Measurements from ENCODE around the gene UBL7. TPM values are rescaled to one million over a fixed set of nuclear protein-coding genes. Genes with fewer than 3 reads are reported as not detected.
A peak's percentile ranks its signal among the peaks of the same experiment; 100 is the strongest.

UBL7 gene
- total RNA-seq, 1 donor from 2014 or later = 48.3 TPM

DNA sequence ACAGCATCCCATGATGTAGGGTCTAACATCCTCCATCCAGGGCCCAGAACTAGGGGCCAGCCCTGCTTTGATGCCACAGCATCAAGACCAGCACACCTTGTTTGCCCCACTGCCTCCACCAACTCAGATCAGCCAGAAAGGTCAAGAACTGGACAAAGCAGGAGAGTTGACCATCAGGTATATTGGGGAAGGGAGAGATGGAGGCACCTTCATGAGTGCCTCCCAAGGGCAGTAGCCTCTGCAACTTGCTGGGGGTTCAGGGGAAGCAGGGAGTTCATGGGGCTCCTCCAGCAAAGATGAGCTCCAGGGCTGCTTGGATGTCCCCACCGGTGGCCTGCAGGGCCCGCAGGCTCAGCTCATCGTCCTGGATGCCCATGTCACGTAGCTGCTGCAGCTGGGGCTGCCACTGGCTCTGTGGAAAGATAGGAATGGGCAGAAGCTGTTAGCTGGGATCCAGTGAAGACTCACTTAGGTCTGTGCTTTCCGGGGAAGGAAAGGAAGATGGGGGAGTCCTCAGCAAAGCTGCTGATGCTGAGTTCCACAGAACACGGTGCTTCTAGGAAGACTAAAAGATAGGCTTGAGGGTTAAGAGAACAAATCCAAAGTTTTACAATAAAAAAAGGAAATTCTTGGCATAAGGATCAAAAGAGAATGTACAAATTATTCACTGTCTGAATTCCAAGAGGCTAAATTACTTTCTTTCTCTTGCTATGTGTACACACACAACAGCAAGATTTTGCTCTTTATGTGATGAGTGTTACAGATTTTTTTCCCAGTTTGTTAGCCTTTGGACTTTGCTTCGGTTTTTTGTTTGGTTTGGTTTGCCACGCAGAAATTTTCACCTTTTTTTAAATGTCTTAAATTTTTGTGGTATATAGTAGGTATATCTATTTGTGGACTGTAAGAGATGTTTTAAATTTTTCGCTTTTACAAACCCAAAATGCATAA is 14.9 kb downstream of the UBL7 start:
- intact Hi-C loops (cut with DNase I) = no loop called here
- DNase-seq (ENCODE audit: low spot score) = no peak

DNA sequence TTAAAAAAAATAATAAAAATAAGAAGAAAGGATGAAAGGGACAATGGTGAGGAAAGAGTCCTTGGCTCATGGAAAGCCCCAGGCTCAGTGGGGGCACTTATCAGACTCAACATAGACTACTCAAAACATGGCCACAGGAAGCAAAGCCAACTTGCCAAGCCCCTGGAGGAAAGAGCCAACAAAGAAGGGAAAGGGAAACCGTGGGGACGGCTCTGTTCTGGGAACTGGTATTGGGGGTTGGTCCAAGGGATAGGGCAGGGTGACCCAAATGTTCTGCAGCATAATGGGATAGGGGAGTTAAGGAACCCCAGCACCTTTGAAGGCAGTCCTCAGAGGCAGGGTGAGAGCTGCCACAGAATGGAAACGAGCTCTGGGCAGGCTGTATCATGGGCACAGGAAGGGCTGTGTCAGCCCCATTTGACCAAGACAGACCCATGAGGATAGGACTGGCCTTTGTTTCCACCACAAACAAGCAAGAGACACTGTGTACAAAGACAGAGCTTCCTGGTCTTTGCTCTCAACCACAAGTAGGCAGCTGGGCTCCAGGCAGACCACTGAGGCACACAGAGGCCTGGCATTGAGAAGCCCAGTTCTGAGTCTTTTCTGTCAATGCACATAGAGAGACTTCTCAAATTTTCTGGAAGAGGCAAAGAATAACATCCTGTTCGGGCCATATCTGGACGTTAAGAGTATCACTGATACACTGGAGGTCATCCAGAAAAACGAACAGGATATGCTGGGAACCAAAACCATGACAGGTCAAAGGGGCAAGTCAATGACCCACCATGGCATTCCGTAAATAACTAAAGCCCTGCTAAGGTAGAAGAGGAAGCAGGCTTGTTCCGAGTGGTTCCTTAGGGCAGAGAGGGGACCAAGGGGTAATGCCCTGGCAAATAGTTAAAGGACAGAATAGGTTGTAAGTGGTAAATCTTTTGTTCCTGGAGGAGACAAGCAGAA is 16.6 kb downstream of the UBL7 start:
- DNase-seq (ENCODE audit: low spot score) = no peak
- intact Hi-C loops (cut with DNase I) = no loop called here

DNA sequence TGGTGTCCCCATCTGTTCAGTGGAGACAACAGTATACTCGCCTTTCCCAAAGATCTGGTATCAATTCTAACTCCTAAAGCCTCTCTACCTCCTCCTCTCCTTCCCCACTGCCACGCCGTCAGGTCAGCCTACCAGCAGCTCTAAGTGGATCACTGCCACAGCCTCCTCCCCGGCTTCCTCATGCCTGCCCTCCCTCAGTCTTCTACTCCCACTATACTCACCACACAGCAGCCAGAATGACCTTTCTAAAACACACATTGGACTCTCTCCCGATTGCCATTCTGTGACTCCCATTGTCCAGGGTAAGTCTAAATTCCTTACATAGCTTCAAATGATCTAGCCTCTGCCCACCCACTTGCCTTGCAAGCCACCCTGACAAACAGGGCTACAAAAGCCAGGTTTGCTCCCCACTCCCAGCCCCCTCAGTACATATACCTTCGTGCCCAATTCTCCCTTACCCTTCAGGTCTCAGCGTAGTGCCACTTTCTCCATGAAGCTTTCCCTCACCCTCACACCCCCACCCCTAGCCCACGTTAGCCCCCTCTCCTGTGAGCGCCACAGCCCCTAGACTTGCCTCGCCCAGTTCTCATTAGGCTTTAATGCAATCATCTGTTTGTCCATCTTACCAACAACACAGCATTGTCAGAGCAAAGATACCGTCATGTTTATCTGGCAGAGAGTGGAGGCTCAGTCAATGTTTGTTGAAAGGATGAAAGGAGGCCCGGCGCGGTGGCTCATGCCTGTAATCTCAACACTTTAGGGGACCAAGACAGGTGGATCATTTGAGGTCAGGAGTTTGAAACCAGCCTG is 17.7 kb downstream of the UBL7 start:
- peak; percentile 39 for DNase-seq (ENCODE audit: low spot score)
- intact Hi-C loops (cut with DNase I) = no loop called here

DNA sequence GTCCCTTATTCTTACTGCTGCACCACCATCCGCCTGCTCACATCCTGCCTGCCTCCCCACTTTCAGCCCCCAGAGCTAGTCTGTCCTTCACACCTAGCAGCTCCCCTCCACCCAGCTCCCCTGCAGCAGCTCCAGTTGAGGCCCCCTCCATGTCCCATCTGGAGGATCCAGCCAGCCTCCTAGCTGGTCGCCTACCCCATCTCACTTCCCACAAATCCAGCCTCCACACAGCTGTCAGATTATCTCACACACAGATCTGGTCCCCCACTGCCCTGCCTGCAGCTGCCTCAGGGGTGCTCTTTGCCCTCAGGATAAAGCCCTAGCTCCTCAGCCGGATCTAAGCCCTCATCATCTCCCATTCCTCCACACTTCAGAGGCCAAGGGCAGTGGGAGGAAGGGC is 18.4 kb downstream of the UBL7 start:
- DNase-seq (ENCODE audit: low spot score) = peak; percentile 71
- intact Hi-C loops (cut with DNase I) = no loop called here

DNA sequence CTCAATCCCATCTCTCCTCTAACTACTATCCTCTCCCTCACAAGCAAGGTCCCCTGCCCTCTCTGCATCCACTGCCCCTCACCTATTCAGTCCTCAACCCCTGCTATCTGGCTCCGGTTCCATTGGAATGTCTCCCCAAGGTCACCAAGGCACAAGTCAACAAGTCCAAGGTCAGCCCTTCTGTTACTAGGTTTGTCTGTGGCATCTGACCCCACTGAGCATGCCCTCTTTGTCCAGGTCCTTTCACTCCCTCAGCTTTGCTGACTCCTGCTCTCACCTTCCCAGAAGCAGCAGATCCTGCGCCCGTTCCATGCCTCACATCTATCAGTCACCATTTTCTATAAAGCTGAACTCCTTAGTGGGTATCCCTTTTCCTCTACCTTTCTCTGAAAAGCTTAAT is 18.9 kb downstream of the UBL7 start:
- DNase-seq (ENCODE audit: low spot score) = peak; percentile 64
- intact Hi-C loops (cut with DNase I) = no loop called here

DNA sequence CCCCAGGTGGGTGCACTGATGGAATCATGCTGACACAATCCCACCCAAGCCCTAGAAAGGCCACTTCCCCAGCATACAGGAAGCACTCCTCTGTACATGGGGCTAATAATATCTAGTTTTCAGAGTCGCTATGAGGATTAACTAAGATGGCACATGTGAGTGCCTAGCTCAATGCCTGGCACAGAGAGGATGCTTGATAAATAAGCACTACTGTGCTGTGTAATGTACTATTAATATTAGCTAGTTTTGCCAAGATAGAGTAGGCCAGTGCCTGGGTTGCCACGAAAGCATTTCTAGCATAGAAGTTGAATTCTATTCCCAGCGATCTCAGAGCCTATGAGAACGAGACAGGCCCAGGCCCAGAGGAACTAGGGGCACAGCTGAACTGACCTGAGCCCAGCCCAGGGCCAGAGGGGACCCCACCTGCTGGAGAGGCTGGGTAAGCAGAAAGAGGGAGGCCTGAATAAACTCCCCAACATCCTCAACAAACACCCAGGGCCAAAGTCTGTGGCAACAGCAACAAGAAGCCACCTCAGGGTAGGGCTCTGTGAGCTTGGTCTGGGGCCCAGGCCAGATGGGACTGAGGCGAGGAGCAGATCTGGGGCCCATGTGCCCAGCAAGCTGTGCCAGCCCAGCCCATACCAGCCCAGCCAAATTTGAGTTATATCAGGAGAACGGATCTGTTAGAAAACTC is 19.6 kb downstream of the UBL7 start:
- DNase-seq (ENCODE audit: low spot score) = peak; percentile 53
- intact Hi-C loops (cut with DNase I) = no loop called here

DNA sequence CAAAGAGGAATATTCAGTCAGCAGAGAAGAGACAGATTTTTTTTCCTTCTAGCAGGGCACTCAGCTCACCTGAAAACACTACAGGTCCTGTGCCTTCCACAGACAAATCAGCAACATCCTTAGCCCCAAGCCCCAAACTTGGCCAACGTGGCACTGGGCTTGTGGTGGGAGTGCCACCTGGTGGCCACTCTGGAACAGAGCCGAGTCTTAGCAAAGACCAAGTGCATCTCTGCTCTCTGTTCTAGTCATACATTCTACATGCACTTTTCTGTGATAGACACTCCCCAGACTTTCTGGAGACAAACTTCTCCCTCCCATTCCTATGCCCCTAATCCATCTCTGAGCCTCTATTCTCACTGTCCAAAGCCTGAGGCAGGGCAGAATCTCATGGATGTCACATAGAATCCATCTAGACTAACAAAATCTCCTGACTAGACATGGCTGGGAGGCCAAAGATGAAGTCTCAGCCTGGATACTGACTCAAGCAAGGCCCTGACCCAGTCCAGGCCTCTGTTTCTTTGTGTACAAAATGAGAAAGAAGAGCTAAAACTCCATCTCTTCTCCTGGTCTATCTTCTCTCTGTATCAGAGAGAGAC is 22.1 kb downstream of the UBL7 start:
- intact Hi-C loops (cut with DNase I) = loop anchor here (1.0 to 5.0 kb wide), 2 partner anchors 48 to 57 kb away; no protein-coding TSS in a partner anchor

DNA sequence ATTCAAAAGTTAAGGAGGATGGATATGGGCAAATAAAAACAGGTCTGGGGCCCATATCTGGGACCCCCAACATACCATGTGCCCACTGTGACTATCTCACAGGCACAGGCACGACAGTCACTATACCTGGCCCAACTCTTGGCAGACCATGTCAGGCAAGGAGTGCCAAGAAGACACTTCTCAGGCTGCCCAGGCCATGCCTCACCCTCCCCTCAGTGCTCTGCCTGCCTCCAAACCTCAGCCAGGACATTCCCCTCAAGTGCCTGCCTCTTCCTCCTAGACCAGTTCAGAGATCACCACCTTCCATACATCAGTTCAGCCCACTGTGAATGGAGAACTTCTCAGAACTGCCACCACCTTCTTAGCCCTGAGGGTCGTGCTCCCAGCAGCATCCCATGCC is 22.8 kb downstream of the UBL7 start:
- intact Hi-C loops (cut with DNase I) = loop anchor here (1.0 to 5.0 kb wide), 2 partner anchors 49 to 56 kb away; no protein-coding TSS in a partner anchor
- DNase-seq (ENCODE audit: low spot score) = no peak

More for the DNA sequence above, 22.1 kb downstream of the UBL7 start:
- DNase-seq (ENCODE audit: low spot score) = peak; percentile 86

DNA sequence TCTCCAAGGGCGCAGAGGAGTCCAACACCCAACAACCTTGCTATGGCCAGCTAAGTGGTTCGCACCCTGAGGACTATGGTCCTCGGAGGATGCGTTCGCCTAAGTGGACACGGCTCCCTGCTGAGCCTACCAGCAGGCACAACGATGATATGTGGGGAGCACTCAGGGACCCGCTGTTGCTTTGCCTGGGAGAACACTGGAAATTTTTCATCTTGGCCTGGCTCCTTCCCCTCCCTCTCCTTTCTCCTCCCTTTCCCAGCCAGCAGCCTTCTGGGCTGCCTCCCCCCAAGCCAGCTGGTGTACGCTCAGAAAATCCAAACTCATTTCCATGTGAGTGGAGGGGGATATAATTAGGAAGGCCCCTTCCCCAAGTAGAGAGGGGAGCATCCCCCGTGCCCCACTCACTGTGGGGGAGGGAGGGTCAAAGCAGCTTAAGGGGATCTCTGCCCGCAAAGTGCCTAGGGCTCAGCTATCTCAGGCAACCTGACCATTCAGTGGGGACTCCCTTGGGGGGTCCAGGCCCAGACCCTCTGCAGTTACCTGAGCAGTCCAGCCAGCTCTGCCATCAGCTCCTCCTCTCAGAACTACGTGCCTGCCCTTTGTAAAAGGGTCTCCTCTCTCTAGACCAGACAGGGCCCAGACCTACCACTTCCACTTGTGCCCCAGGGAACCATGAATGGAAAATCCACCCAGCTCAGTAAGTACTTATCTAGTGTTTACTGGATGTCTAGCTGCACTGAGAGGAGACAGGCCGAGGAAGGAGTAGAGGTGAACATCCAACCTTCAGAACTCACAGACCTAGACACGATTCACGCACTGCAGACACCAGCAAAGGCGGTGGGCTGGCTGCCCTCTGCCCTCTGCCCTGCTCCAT is 26.5 kb downstream of the UBL7 start:
- no peak for DNase-seq (ENCODE audit: low spot score)
- intact Hi-C loops (cut with DNase I) = loop anchor here (5.0 kb wide), 1 partner anchor 53 kb away; no protein-coding TSS in a partner anchor

DNA sequence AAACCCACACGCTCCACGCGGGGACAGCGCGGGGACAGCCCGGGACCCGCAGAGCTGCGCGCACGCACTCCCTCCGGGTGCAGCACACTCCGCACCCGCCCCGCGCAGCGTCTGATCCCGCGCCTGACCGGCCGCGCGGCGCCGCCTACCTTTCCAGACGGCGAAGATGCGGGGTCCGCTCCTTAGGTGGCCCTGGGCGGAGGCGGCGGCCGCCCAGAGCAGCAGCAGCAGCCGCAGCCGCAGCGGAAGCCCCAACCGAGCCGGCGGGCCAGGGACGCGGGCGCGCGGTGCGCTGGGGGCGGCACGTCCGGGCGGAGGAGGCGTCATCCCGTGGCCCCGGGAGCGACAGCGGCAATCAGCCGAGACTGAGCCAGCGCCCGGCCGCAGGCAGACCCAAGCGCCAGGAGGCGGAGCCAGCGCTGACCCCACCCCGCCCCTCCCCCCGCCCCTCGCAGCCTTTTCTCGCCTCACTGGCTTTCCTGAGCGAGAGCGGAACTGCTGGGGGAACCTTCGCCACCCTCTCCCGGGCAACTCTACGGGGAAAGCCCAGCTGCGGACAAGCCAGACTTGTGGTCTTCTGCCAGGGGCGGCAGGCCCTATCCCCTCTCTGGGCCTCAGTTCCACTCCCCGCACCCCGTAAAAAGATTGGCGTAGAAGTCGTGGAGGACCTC is 27.2 kb downstream of the UBL7 start, which contains the start of gene SEMA7A:
Gene SEMA7A, minus strand, starts transcription at position 367 of the 671 bp plus-strand sequence. Its CDS starts 40 bp downstream, at position 327.
- peak; percentile 91 for DNase-seq (ENCODE audit: low spot score)
- intact Hi-C loops (cut with DNase I) = no loop called here

DNA sequence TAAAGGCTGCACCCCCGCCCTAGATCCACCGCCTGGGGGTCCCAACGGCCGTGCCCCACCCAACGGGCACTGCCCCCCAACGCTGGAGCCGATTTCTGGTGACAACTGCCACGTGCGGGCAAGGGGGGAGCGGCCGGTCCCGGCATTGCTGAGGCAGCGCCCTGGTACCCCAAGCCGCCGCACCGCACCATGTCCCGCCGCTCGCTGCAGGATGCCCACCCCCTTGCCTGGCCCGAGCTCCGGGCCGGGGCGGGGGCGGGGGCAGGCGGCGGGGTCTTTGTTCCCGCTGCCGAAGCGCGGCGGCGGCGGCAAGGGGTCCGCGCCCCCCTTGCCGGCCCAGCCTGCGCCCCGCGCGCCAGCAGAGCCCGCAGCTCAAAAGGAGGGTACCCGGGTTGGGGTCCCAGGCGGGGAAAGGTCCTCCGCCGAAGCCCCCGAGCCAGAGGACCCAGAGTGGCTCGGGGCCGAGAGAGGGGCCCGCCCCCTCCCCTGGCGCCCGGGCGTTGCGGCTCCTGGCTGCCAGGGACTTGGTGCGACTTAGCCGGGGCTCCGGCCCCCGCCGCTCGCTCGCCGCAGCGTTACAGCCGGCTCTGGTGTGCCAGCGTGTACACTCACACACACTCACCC is 27.9 kb downstream of the UBL7 start:
- intact Hi-C loops (cut with DNase I) = no loop called here
- no peak for DNase-seq (ENCODE audit: low spot score)

DNA sequence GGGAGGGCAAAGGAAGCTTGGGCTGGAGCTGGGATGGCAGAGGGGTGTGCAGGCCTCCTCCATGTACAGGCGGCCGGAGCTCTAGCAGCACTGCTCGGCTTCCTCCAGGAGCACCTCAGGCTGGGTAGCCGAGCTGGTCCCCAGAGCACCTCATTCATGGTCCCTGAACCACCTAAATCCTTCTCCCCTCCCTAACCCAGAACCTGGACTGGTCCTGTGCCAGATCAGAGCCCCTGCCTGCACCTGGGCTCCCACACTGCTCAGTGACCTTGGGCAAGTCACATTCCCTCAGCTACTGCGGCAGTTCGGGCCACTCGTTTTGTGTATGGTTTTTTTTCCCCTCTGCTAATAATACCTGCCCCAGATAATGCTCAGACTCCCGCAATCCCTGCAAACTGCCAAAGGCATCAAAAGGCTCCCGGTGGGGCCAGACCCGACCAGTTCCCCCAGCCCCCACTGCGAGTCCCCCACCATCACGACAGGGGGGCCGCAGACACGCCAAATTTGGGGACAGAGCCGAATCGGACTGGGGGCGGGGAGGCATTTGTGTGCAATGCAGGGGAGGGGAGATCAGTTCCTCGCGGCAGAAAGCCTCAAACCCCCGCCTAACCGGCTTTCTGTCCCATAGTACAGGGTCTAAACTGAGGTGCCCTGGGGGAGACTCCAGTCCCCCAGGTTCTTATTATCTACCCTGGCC is 28.5 kb downstream of the UBL7 start:
- intact Hi-C loops (cut with DNase I) = no loop called here
- DNase-seq (ENCODE audit: low spot score) = no peak

DNA sequence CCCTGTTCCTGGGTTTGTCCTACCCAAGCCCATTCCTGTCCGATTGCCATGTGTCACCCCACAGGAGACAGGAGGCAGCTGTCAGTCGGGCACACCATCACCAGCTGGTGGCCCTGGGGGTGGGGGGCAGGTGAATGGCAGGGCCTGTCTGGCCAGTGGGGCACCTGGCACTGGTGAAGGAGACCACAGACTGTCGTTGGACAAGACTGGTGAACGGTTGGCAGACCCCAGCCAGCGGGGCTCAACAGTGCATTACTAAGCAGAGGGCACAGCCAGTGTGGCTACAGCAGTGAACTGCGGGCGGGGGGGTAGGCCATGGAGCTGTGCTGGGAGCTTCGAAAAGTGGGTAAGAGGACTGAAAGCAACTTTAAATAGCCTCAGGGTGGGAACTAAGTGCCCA is 29.3 kb downstream of the UBL7 start:
- intact Hi-C loops (cut with DNase I) = no loop called here
- DNase-seq (ENCODE audit: low spot score) = no peak

DNA sequence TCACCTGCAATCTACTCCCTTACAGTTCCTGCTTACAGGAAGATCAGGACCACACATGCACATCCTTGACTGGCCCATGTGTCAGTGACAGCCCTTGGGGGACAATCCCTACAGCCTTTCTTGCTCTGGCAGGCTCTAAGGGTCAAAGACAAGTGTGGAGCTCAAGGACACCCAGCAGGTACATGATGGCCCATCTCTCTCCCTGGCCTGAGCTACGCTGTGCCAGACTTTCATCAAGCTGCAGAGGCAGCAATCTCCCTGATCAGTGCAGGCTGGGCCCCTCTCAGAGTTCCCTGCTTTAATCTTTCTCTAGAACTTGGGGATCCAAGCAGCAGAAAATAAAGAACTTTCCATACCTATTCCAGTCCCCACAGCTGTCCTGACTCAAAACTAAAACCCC is 29.8 kb downstream of the UBL7 start:
- intact Hi-C loops (cut with DNase I) = no loop called here
- DNase-seq (ENCODE audit: low spot score) = no peak

DNA sequence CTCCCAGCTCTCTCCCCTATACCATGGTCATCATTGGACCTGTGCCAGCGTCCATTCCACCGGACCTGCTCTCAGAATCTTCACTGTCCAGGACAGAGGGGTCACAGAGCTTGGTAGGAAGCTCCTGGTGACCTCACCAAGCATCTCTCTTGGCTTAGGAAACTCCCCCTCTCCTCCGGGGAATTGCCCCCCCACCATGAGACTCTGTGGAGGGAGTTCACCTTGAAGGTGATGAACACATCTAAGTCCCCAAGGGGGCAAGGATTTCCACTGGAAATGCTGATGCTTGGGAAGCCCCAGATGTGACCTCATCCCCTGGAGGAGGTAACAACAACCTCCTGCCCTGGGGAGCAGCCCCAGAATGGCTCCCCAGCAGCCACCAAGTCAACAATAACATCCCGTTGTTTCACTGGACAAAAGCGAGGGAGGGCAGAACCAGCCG is 30.4 kb downstream of the UBL7 start:
- intact Hi-C loops (cut with DNase I) = no loop called here
- DNase-seq (ENCODE audit: low spot score) = no peak
